Fibroblast of skin of right biceps (primary cell): Measurements from ENCODE around the gene TREH.
"Not testable (repeated sequence)": the region's sequence is repeated elsewhere in the genome, so short reads cannot be mapped to it uniquely, and the experiment has no call there.

Experiments used
- DNase-seq: peaks from one replicate; pipeline ENCODE4 v3.0.0-alpha.2; 2013

Gene TREH

GRCh38 chr11:118696673-118697226, 17.3 kb upstream of the TREH start:
- DNase-seq, result no peak

- no peak for DNase-seq
These were observed 15.3 kb upstream of the TREH start for GRCh38 chr11:118694771-118695170.

GRCh38 chr11:118694185-118694584, 14.7 kb upstream of the TREH start:
- DNase-seq, result no peak

- DNase-seq, result peak; percentile 56
These were observed 12.7 kb upstream of the TREH start for GRCh38 chr11:118691926-118692830.

- no peak for DNase-seq
These were observed 11.3 kb upstream of the TREH start for GRCh38 chr11:118690553-118691304.

GRCh38 chr11:118689852-118690552, 10.6 kb upstream of the TREH start:
- peak; percentile 85 for DNase-seq

GRCh38 chr11:118689503-118689851, 10.0 kb upstream of the TREH start:
- DNase-seq, result no peak

- DNase-seq, result no peak
These were observed 9.5 kb upstream of the TREH start for GRCh38 chr11:118688851-118689502.

- not testable (repeated sequence) for DNase-seq
These were observed 8.9 kb upstream of the TREH start for GRCh38 chr11:118688339-118688738.

- DNase-seq, result no peak
These were observed 8.5 kb upstream of the TREH start for GRCh38 chr11:118687906-118688305.

GRCh38 chr11:118684187-118684586, 4.7 kb upstream of the TREH start:
- DNase-seq, result no peak

- not testable (repeated sequence) for DNase-seq
These were observed 3.5 kb upstream of the TREH start for GRCh38 chr11:118682939-118683338.

- DNase-seq, result no peak
These were observed 2.9 kb upstream of the TREH start for GRCh38 chr11:118682372-118682771.

- DNase-seq, result not testable (repeated sequence)
These were observed 542 bp downstream of the TREH start for GRCh38 chr11:118678908-118679307.

- no peak for DNase-seq
These were observed 1.5 kb downstream of the TREH start for GRCh38 chr11:118677977-118678376.

- DNase-seq, result no peak
These were observed 5.4 kb downstream of the TREH start for GRCh38 chr11:118674082-118674435.

GRCh38 chr11:118673361-118674081, 5.9 kb downstream of the TREH start:
- no peak for DNase-seq

- DNase-seq, result peak; percentile 28
These were observed 6.6 kb downstream of the TREH start for GRCh38 chr11:118672846-118673245.

- no peak for DNase-seq
These were observed 8.2 kb downstream of the TREH start for GRCh38 chr11:118671254-118671653.

- DNase-seq, result no peak
These were observed 9.4 kb downstream of the TREH start for GRCh38 chr11:118670063-118670462.

GRCh38 chr11:118666371-118666770, 13.1 kb downstream of the TREH start:
- no peak for DNase-seq

- DNase-seq, result no peak
These were observed 15.5 kb downstream of the TREH start for GRCh38 chr11:118663902-118664301.
